ENCODE data around the gene FNIP1. TPM values are rescaled to one million over a fixed set of nuclear protein-coding genes. Genes with fewer than 3 reads are reported as not detected.

Gene FNIP1
- 19.1 and 35.1 TPM in 2 replicates for total RNA-seq

GRCh38 chr5:131796793-131797693, at the start of gene FNIP1:
FNIP1 (minus strand) TSS chr5:131797017; CDS start chr5:131796921, 96 bp downstream.

GRCh38 chr5:131634996-131635683, 161.7 kb downstream of the FNIP1 start, which contains the start of gene RAPGEF6:
RAPGEF6 (minus strand) TSS chr5:131635229; CDS start chr5:131635030, 199 bp downstream.

Other genes starting within 250 kb of the FNIP1 start
- 8.0 TPM in 2 replicates for gene RAPGEF6, start 161.8 kb downstream of the FNIP1 start, total RNA-seq
- gene MEIKIN, start 148.6 kb upstream of the FNIP1 start, total RNA-seq = not detected in 2 replicates
- not detected in 2 replicates for gene ACSL6, start 214.6 kb upstream of the FNIP1 start, total RNA-seq